ENCODE measurements around the gene TP53TG3.
"Not testable (repeated sequence)": the region's sequence is repeated elsewhere in the genome, so short reads cannot be mapped to it uniquely, and the experiment has no call there.

Gene TP53TG3, protein sequence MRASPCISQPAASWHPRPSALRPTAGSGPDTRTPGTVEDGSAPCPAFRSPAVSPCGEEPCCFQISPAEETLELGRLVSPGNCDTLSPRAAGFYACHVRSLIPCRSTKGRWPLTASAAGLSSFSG

DNA sequence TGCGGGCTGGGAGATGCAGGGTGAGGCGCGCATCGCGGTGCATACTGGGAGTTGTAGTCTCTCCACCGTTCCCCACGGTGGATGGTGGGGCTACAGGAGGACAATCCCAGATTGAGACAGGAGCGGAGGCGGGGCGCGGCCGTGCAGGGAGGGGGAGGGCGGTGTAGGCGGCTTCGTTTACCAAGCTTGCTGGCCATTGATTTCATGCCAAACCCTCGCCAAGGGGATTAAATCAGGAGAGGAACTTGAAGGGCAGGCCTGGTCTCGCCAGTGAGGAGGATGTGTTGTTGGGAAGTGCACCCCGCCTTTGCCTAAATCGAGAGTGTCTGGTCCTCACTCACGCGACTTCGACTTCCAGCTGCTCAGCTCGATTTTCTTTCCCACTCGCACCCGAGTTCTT lies at the start of gene TP53TG3:
TSS of gene TP53TG3 (minus strand) at position 101 of the 400 bp plus-strand sequence. CDS start at position 33, 68 bp downstream.
- not testable (repeated sequence) for H3K4me3 ChIP-seq (ENCODE audit: low read depth, low read length)

DNA sequence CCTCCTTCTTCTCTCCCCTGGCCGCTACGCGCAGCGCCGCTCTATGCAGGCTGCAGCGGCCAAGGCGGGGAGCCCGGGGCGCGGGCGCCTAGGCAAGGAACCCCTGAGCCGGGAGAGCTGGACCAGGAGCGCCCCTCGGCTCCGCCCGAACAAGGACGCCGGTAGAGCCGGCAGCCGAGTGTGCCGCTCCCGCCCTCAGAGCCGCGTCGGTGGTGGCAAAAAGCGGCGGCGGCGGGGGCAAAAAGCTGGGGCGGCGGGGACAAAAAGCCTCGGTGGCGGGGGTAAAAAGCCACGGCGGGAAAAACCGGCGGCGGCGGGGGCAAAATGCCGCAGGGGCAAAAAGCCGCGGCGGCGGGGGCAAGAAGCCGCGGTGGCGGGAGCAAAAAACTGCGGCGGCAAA lies 25.1 kb downstream of the TP53TG3 start:
- not testable (repeated sequence) for H3K4me3 ChIP-seq (ENCODE audit: low read depth, low read length)

DNA sequence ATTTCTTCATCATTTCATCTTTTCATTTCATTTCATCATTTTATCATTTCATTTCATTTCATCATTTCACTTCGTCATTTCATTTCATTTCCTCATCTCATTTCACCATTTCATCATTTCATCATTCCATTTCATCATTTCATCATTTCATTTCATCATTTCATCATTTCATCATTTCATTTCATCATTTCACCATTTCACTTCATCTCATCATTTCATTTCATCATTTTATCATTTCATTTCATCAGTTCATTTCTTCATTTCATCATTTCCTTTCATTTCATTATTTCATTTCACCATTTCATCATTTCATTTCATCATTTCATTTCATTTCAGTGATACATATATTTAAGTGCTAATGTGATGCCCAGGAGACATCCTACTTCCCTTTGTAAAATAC lies 28.4 kb downstream of the TP53TG3 start:
- not testable (repeated sequence) for H3K4me3 ChIP-seq (ENCODE audit: low read depth, low read length)

DNA sequence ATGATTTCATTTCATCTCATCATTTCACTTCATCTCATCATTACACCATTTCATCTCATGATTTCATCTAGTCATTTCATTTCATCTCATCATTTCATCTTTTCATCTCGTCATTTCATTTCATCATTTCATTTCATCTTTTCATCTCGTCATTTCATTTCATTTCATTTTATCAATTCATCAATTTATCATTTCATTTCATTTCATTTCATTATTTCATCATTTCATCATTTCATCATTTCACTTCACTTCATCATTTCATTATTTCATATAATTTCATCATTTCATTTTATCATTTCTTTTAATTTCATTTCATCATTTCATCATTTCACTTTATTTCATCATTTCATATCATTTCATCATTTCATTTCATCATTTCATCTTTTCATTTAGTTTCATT lies 29.2 kb downstream of the TP53TG3 start:
- not testable (repeated sequence) for H3K4me3 ChIP-seq (ENCODE audit: low read depth, low read length)

DNA sequence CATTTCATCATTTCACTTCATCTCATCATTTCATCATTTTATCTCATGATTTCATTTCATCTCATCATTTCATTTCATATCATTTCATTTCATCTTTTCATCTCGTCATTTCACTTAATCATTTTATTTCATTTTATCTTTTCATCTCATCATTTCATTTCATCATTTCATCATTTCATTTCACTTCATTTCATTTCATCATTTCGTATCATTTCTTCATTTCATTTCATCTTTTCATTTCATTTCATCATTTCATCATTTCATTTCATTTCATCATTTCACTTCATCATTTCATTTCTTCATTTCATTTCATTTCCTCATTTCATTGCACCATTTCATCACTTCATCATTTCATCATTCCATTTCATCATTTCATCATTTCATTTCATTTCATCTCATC lies 29.8 kb downstream of the TP53TG3 start:
- H3K4me3 ChIP-seq (ENCODE audit: low read depth, low read length), result not testable (repeated sequence)

DNA sequence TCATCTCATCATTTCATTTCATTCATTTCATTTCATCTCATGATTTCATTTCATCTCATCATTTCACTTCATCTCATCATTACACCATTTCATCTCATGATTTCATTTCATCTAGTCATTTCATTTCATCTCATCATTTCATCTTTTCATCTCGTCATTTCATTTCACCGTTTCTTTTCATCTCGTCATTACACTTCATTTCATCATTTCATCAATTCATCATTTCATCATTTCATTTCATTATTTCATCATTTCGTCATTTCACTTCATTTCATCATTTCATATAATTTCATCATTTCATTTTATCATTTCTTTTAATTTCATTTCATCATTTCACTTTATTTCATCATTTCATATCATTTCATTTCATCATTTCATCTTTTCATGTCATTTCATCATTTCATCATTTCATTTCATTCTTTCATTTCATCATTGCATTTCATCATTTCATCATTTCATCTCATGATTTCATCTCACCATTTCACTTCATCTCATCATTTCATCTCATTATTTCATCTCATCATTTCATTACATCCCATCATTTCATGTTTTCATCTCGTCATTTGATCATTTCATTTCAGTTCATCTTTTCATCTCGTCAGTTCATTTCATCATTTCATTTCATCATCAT lies 30.6 kb downstream of the TP53TG3 start:
- not testable (repeated sequence) for H3K4me3 ChIP-seq (ENCODE audit: low read depth, low read length)

DNA sequence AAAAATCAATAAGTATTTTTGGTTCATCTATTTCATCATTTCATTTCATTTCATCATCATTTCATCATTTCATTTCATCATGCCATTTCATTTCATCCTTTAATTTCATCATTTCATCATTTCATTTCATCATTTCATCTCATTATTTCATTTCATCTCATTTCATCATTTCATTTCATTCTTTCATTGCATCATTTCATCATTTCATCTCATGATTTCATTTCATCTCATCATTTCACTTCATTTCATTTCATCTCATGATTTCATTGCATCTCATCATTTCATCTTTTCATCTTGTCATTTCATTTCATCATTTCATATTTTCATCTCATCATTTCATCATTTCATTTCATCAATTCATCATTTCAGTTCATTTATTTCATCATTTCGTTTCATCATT lies 31.2 kb downstream of the TP53TG3 start:
- not testable (repeated sequence) for H3K4me3 ChIP-seq (ENCODE audit: low read depth, low read length)

DNA sequence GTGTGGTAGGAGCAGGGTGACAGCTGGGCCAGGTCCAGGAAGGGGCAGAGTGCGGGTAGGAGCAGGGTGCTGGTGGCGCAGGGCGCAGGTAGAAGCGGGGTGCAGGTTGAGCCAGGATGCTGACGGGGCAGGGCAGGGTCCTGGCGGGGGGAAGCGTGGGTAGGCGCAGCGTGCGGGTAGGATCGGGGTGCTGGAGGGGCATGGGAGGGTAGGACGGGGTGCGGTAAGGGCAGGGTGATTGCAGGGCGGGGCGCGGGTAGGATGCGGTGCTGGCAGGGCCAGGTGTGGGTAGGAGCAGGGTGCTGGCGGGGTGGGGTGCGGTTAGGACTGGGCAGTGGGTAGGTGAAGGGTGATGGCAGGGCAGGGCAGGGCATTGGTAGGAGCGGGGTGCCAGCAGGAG lies 38.4 kb downstream of the TP53TG3 start:
- H3K4me3 ChIP-seq (ENCODE audit: low read depth, low read length), result not testable (repeated sequence)

DNA sequence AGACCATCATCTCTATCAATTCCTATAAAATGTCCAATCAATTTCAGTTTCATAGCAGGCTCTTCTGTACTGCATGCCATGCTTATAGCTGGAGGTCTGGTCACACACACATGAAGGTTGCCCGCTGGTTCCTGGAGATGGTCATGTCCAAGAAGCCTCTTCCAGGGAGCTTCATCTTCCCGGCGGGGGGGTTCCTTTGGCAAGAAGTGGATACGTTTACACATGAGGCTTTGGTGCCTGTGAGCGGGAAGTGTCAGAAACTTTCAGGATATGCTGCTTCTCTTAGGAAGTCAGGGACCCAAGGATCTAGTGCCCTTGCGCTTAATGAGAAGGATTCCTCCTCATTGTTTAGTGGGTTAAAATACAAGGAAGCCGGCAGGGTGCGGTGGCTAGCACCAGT lies 43.9 kb downstream of the TP53TG3 start:
- H3K4me3 ChIP-seq (ENCODE audit: low read depth, low read length), result not testable (repeated sequence)

All from WI38 (cell line).